CD4-positive, alpha-beta T cell (primary cell): ENCODE measurements around the gene NTN1. TPM values are rescaled to one million over a fixed set of nuclear protein-coding genes. Genes with fewer than 3 reads are reported as not detected.

ENCODE experiments used
- ATAC-seq: fragments of 200-7000 bp; cut with Tn5 transposase; one replicate; pipeline ENCODE4 v1.10.0; 2022; ENCODE audit warnings: mild to moderate bottlenecking; ENCODE audit not compliant: poor library complexity
- CTCF ChIA-PET: fragments of 350-600 bp; sonication (Branson Sonifier 250); formaldehyde crosslinking; loops from one replicate; lab custom pipeline; 2021; ENCODE audit warnings: antibody characterized with exemption, inconsistent platforms; lab: Charles Lee
- POLR2A ChIA-PET: fragments of 350-600 bp; sonication (Branson Sonifier 250); formaldehyde crosslinking; loops from one replicate; lab custom pipeline; 2021; ENCODE audit warnings: antibody characterized with exemption, inconsistent platforms; lab: Charles Lee
- DNase-seq, 14 experiments: peaks; one replicate each; pipeline ENCODE4 v3.0.0-alpha.2; 2013 to 2020; ENCODE audit warnings: mixed read lengths in 2 of 14
- H3K27ac ChIP-seq, 2 donors: one replicate each; pipeline versions ENCODE4 v1.5.1 to v1.7.0; 2013; ENCODE audit warnings: low read length in 2 of 2, low read depth in 1 of 2, mild to moderate bottlenecking in 1 of 2
- H3K27me3 ChIP-seq, 2 experiments: 1 replicate in 1 of 2; 2 replicates in 1 of 2; pipeline versions ENCODE4 v1.6.1 to v1.7.0; 2013; ENCODE audit warnings: low read length in 2 of 2, control low read depth in 1 of 2, mild to moderate bottlenecking in 1 of 2, moderate library complexity in 1 of 2; ENCODE audit not compliant: insufficient read depth in 2 of 2, control insufficient read depth in 1 of 2
- H3K36me3 ChIP-seq: one replicate; pipeline ENCODE4 v1.6.1; 2013; ENCODE audit warnings: low read length, control low read depth; ENCODE audit not compliant: insufficient read depth
- H3K4me1 ChIP-seq: one replicate; pipeline ENCODE4 v1.6.1; 2013; ENCODE audit warnings: low read length, control low read depth; ENCODE audit not compliant: insufficient read depth
- H3K4me3 ChIP-seq: one replicate; pipeline ENCODE4 v1.5.1; 2013; ENCODE audit warnings: mild to moderate bottlenecking, low read length, moderate library complexity
- H3K9me3 ChIP-seq, 2 experiments: 1 replicate in 1 of 2; 2 replicates in 1 of 2; pipeline versions ENCODE4 v1.6.1 to v1.7.0; 2013; ENCODE audit warnings: low read length in 2 of 2, mild to moderate bottlenecking in 2 of 2, control low read depth in 1 of 2, moderate library complexity in 1 of 2; ENCODE audit not compliant: control insufficient read depth in 1 of 2, insufficient read depth in 1 of 2
- H3K27ac Mint-ChIP-seq: one replicate; pipeline ENCODE4 v1.8.0; 2020; ENCODE audit warnings: mixed read lengths
- H3K27me3 Mint-ChIP-seq: one replicate; pipeline ENCODE4 v1.8.0; 2021; ENCODE audit warnings: mixed read lengths
- H3K36me3 Mint-ChIP-seq: one replicate; pipeline ENCODE4 v1.8.0; 2021; ENCODE audit warnings: low read depth, mixed read lengths
- H3K4me1 Mint-ChIP-seq: one replicate; pipeline ENCODE4 v1.8.0; 2021; ENCODE audit warnings: low read depth, mixed read lengths
- H3K4me3 Mint-ChIP-seq: one replicate; pipeline ENCODE4 v1.8.0; 2020; ENCODE audit warnings: mild to moderate bottlenecking, mixed read lengths
- H3K9me3 Mint-ChIP-seq: one replicate; pipeline ENCODE4 v1.8.0; 2020; ENCODE audit warnings: mixed read lengths
- intact Hi-C, 2 experiments: fragments of 100-400 bp; cut with DNase I in 1 of 2; cut with micrococcal nuclease in 1 of 2; formaldehyde crosslinking; loops; one replicate each; pipeline versions ENCODE4 v1.15.1 to v1.9.0; 2023 to 2025; cut with DNase I, micrococcal nuclease
- total RNA-seq, 174 experiments: library from RNA in 2 of 174; stranded (reverse) in 2 of 174; gene quantifications; one replicate each; pipeline ENCODE4 v1.2.3 and lab custom pipeline; 2021 to 2026
- TF ChIP-seq, protein P1 (sequence below): fragments of 200-600 bp; IDR thresholded peaks from one replicate; pipeline ENCODE4 v1.8.0; 2022; ENCODE audit warnings: antibody characterized with exemption, mild to moderate bottlenecking

Gene NTN1
- total RNA-seq, 2 experiments from 2014 or later = 0.08 to 0.14 TPM

DNA sequence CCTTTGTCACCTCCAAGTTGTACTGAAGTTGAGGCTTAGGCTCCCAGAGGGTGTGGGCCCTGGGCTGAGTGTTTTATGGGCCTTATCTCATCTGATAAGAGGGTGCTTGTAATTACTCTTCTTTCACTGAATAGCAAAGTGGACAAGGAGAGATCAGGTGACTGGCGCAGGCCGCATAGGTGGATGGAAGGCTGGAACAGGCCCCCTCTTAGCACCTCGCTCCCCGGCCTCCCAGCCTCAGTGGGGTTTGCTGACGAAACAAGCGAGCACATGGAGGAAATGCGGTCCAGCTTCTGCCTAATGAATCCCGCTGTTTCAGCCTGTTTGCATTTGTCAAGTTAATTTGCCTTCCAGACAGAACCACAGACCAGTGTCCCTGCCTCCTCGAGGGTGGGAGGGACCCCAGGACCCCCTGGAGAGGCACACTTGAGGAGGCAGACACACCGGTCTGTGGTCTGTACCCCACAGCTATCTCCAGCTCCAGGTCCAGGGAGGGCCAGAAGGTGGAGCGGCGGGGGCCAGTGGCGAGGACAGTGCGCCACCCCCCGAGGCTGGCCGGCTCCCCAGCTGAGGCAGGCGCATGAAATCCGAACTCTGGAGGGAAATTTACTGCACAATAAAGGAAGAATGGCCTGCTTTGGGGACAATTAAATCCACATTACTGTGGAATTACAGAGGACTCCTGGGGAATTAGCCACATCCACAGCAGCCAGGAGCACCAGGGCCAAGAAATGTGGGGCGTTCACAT lies 123.4 kb downstream of the NTN1 start:
- H3K9me3 ChIP-seq = no peaks in the 10 kb centered on the region
- Mint-ChIP-seq H3K9me3 (no peaks in the 10 kb centered on the region), H3K4me1 (no peaks in the 10 kb centered on the region), H3K4me3 (no peak overlapping the region), H3K27me3 (no peaks in the 10 kb centered on the region), H3K27ac (no peak overlapping the region), H3K36me3 (no peaks in the 10 kb centered on the region)
- no peaks in the 10 kb centered on the region for H3K36me3 ChIP-seq
- H3K27me3 ChIP-seq = no peaks in the 10 kb centered on the region
- intact Hi-C loops = no loop called here
- no peak overlapping the region for H3K27ac ChIP-seq
- TF ChIP-seq, protein P1, sequence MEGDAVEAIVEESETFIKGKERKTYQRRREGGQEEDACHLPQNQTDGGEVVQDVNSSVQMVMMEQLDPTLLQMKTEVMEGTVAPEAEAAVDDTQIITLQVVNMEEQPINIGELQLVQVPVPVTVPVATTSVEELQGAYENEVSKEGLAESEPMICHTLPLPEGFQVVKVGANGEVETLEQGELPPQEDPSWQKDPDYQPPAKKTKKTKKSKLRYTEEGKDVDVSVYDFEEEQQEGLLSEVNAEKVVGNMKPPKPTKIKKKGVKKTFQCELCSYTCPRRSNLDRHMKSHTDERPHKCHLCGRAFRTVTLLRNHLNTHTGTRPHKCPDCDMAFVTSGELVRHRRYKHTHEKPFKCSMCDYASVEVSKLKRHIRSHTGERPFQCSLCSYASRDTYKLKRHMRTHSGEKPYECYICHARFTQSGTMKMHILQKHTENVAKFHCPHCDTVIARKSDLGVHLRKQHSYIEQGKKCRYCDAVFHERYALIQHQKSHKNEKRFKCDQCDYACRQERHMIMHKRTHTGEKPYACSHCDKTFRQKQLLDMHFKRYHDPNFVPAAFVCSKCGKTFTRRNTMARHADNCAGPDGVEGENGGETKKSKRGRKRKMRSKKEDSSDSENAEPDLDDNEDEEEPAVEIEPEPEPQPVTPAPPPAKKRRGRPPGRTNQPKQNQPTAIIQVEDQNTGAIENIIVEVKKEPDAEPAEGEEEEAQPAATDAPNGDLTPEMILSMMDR = no peak
- ATAC-seq = no peak
- H3K4me1 ChIP-seq = no peaks in the 10 kb centered on the region
- no peak overlapping the region for H3K4me3 ChIP-seq
- ChIA-PET POLR2A (no interaction called here), CTCF (no interaction called here)
- DNase-seq = no peak

DNA sequence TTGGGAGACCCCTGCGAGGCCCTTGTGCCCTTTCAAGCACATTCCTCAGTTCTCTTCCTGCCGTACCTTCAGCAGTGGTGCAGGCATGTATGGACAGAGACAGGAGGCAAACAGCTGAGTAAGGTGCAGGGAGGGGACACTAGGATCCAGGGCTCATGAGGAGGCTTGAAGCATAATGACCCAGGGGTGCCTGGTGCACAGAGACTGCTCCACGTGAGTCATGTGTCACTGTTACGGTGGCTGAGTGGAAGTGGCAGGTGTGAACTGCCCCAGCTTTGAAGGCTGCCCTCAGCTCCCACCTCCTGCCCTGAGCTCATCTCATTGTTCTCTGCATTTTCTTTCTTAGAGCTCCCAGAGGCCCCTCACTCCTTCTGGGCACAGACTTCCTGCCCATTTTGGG lies 124.8 kb downstream of the NTN1 start:
- Histone ChIP-seq H3K4me1 (no peaks in the 10 kb centered on the region), H3K4me3 (no peak overlapping the region), H3K36me3 (no peaks in the 10 kb centered on the region), H3K27ac (no peak overlapping the region), H3K9me3 (peaks cover 0 to 3% of the 10 kb centered on the region in 2 experiments), H3K27me3 (no peaks in the 10 kb centered on the region)
- POLR2A ChIA-PET = no interaction called here
- ATAC-seq (no peak), DNase-seq (no peak)
- intact Hi-C loops = no loop called here
- H3K27me3 Mint-ChIP-seq = peaks cover 4% of the 10 kb centered on the region
- H3K4me1 Mint-ChIP-seq = no peaks in the 10 kb centered on the region
- no peaks in the 10 kb centered on the region for H3K9me3 Mint-ChIP-seq
- CTCF ChIA-PET = no interaction called here
- TF ChIP-seq, protein P1 = no peak
- no peaks in the 10 kb centered on the region for H3K36me3 Mint-ChIP-seq
- no peak overlapping the region for H3K27ac Mint-ChIP-seq
- no peak overlapping the region for H3K4me3 Mint-ChIP-seq

- POLR2A ChIA-PET = no interaction called here
- H3K27ac Mint-ChIP-seq = no peak overlapping the region
Measured at GRCh38 chr17:9148905-9149525, 127.7 kb downstream of the NTN1 start.

More at GRCh38 chr17:9148905-9149525, 127.7 kb downstream of the NTN1 start:
- intact Hi-C loops = no loop called here
- Histone ChIP-seq H3K36me3 (no peaks in the 10 kb centered on the region), H3K27ac (no peak overlapping the region), H3K27me3 (no peaks in the 10 kb centered on the region), H3K9me3 (peaks cover 0 to 3% of the 10 kb centered on the region in 2 experiments), H3K4me1 (no peaks in the 10 kb centered on the region), H3K4me3 (no peak overlapping the region)
- DNase-seq = no peak
- Mint-ChIP-seq H3K27me3 (peaks cover 4% of the 10 kb centered on the region), H3K4me1 (no peaks in the 10 kb centered on the region), H3K9me3 (no peaks in the 10 kb centered on the region), H3K36me3 (no peaks in the 10 kb centered on the region), H3K4me3 (no peak overlapping the region)
- CTCF ChIA-PET = no interaction called here
- TF ChIP-seq, protein P1 = no peak
- no peak for ATAC-seq
